DMS114 treated with DMSO at 0.1 percent for 48 hours (cell line): ENCODE data around the gene PNPLA8.
"Not testable (repeated sequence)": the region's sequence is repeated elsewhere in the genome, so short reads cannot be mapped to it uniquely, and the experiment has no call there.

Experiments used
- DNase-seq: peaks from one replicate; lab custom pipeline; 2025; ENCODE audit not compliant: unreplicated experiment; lab: John Stamatoyannopoulos, UW

PNPLA8 gene, protein sequence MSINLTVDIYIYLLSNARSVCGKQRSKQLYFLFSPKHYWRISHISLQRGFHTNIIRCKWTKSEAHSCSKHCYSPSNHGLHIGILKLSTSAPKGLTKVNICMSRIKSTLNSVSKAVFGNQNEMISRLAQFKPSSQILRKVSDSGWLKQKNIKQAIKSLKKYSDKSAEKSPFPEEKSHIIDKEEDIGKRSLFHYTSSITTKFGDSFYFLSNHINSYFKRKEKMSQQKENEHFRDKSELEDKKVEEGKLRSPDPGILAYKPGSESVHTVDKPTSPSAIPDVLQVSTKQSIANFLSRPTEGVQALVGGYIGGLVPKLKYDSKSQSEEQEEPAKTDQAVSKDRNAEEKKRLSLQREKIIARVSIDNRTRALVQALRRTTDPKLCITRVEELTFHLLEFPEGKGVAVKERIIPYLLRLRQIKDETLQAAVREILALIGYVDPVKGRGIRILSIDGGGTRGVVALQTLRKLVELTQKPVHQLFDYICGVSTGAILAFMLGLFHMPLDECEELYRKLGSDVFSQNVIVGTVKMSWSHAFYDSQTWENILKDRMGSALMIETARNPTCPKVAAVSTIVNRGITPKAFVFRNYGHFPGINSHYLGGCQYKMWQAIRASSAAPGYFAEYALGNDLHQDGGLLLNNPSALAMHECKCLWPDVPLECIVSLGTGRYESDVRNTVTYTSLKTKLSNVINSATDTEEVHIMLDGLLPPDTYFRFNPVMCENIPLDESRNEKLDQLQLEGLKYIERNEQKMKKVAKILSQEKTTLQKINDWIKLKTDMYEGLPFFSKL

DNA sequence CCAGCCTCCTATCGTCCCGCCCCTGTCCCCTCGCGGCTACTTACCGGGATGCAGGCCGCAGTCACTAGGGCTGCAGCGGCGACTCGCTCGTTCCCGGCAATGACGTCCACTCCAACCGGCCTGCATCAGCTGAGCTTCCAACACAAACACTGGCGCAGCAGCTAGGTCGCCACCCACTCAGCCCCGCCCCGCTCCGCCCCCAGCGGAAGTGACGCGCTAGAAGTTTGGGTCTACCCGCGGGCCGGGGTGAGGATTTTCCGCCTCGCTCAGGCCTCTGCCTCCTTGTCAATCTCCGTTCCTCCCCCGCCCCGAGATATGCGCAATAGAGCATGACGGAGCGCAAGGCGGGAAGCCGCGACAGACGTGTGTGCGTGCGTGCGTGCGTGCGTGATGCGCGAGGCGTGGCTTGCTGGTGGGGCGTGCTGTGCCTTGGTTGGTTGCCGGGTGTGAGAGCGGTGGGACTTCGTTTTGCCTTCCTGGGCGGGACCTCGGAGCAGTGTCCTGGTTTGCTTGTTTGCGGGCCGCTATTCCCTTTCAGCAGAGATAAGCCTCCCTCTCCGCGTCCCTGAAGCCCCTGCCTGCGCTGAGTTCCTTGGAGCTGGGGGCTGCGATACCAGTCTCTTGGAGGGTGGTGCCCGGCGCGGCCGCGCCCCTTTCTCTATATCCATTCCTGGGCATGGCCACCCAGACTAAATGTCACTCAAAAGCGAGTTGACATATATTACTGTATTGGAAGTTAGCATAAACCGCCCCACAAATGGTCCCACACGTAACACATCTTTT is at the start of gene PNPLA8:
TSS of gene PNPLA8 (minus strand) at position 151 of the 783 bp plus-strand sequence. CDS start 10,644 bp downstream, outside the sequence.
- DNase-seq, result peak; percentile 95

DNA sequence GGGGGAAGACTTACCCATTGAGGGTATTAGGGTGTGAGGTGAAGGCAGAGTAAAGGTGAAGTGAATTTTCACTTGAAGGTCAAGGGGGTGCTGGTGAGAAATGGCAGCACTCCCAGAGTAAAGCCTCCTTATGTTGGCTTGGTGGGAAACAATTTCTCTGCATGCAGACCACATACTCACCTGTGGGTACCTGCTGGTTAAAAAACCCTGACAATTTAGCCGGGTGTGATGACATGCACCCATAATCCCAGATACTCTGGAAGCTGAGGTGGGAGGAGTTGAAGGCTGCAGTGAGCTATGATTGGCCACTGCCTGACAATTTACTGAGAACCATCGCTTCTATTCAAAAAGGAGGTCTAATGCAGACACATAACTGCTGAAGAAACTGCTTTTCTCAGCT is 49.2 kb upstream of the PNPLA8 start:
- DNase-seq, result no peak

DNA sequence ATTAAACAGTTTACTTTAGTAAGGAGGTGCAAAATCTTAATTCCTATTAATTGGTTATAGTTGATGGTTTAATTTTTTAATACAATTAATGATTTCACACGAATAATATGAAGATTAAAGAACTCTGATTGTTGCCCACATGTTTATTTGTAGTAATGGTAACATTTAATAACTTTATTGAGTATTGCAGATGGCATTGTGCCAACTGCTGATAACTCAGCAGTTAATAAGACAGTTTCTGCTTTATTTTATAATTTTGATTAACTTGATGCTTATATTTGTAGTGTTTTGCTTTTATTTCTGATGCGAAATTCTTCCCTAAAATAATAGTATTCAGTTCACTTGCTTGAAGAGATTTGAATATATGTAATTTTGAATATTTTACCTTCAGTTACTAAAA is 46.5 kb upstream of the PNPLA8 start:
- DNase-seq, result no peak

DNA sequence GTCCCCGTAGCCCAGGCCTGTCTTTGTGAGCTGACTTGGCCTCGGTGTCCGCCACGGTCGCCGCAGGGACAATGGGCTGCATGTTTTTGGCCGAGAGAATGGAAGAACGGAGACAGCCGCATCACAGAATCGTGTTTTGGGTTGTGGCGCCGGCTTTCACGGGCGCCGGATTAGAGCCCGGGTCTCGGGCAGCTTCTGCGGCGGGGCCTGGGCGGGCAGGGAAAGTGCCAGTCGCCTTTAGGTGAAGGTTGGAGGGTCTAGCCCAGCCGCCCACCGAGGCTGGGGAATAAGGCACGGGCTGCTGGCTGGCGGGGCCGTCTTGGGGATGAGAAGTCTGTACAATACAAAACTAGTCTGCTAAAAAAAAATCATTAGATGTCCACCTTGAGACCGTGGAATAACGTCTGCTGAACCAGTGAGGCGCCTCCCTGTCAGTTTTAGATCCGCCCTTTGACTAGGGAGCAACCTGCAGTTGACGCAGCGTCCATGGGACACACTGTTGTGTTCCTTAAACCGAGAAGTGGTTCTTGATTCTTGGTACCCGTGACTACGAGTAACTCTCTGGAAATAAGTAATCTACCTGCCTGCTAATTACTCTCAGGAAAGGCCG is 44.3 kb upstream of the PNPLA8 start:
- DNase-seq, result no peak

DNA sequence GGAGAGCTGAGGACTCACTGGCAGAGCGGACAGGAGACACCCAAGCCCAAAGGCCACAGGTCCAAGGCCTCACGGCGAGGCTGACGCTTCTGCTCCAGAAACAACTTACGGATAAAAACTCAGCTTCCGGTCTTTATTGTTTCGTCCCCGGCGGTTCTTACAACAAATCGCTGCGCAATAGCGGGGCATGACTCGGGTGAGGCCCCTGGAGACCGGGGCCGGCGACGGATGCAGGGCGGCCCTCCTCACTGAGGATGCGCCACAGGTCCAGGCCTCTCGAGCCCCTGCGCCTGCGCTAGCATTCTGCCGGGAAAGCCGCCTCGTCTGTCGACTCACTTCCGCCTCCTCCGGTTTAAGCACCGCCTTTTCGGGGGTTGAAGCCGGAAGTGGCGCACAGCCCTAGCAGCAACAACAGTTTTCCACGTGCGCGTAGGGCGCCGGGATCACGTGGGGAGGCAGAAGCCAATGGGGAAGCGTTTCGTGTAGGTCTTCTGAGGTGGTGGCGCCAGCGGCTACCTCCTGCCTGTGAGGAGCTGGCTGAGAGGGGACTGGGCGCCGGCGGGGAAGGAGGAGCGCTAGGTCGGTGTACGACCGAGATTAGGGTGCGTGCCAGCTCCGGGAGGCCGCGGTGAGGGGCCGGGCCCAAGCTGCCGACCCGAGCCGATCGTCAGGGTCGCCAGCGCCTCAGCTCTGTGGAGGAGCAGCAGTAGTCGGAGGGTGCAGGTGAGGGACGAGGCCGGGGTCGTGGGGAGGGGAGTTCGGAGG is 43.6 kb upstream of the PNPLA8 start, which contains the start of the genes DNAJB9 and THAP5:
TSS of gene DNAJB9 (plus strand) at position 494 of the 765 bp plus-strand sequence. CDS start 1,853 bp downstream, outside the sequence.
TSS of gene THAP5 (minus strand) at position 326 of the 765 bp plus-strand sequence. CDS start at position 189, 137 bp downstream.
- peak; percentile 96 for DNase-seq

DNA sequence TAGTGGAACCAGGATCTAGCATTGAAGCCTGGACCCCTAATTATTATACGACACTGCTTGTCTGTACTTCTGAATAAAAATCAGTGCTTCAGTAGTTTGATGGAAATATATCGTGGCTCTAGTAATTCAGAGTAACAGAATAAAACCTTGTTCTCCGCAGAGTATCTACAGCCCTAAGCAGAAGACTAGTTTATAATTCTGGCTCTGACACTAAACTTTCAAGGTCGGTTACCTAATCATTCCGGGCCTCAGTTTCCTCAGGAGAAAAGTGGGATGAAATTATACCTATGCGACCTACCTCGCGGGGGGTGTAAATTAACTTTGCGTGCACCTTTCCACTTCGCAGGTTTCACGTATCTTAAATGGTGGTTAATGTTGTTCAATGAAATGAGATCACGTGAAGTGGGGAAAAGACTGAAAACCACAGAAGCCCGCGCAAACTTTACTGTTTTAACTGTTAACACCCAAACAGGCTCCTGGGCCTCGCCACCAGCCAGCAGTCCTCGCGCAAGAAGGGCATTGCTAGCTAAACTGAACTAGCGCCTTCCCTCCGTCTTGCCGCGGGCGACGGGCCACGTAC is 43.0 kb upstream of the PNPLA8 start:
- no peak for DNase-seq

DNA sequence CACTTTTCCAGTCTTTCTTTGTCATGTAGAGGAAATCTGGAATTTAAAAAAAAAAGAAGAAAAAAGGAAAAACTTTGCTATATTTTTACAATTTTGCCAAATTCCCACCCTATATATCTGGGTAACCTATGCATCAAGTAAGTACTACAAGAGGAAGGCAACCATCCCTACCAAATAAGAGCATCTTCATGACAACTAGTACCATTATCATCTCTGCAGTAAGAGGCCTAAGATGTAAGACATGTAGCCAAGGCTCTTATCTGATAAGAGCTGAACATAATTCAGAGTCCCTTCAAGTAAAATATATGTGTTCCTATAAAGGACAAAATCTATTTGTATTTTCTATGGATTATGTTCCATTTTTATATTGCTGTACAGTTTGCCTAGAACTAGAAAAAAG is 40.1 kb upstream of the PNPLA8 start:
- no peak for DNase-seq

DNA sequence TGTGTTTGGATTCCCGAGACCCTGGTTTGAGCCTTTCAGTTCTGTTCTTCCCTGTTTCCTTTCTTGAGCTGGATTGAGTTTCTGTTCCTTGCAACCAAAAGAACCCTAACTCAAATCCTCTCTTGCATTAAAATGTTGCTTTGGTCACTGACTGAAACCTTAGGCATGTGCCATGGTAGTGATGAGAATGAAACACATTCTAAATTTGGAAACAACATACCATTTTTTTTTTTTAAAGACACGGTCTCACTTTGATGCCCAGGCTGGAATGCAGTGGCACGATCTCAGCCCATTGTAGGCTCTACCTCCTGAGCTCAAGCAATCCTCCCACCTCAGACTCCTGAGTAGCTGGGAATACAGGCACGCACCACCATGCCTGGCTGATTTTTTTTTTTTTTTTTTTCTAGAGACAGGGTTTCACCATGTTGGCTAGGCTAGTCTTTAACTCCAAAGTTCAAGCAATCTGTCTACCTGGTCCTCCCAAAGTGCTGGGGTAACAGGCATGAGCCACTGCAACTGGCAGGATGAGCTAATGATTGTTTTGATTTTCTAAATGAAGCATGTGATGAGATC is 35.2 kb upstream of the PNPLA8 start:
- DNase-seq, result no peak

DNA sequence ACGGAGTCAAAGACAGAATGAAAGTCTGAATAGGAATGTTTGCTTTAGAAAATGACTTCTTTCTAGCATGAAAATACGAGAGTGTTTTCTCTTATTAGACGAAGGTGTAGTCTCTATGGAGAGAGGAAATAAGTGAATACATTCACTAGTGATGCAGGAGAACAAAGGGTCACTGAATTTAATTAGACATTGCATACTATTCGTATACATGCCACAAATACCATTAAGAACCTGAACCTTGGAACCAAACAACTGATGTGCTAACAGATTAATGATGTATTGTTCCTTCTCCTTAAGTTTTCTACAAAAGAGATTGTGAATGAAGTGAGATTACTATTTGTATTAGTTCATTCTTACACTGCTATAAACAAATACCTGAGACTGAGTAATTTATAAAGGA is 33.3 kb upstream of the PNPLA8 start:
- no peak for DNase-seq

DNA sequence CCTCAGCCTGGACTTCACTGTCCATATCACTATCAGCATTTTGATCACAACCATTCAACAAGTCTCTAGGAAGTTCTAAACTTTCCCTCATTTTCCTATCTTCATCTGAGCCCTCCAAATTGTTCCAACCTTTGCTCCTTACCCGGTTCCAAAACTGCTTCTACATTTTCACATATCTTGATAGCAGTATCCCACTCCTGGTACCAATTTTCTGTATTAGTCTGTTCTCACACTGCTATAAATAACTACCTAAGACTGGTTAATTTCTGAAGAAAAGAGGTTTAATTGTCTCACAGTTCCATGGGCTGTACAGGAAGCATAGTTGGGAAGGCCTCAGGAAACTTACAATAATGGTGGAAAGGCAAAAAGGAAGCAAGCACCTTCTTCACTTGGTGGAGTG is 31.7 kb upstream of the PNPLA8 start:
- no peak for DNase-seq

DNA sequence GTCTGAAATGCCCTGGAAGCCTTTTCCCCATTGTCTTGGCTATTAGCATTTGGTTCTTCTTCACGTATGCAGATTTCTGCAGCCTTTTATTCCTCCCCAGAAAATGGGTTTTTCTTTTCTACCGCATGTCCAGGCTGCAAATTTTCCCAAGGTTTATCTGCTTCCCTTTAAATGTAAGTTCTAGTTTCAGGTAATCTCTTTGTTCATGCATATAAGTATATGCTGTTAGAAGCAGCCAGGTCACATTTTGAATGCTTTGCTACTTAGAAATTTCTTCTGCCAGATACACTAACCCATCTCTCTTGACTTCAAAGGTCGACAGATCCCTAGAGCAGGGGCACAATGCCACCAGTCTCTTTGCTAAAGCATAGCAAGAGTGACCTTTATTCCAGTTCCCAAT is 31.3 kb upstream of the PNPLA8 start:
- DNase-seq, result no peak

DNA sequence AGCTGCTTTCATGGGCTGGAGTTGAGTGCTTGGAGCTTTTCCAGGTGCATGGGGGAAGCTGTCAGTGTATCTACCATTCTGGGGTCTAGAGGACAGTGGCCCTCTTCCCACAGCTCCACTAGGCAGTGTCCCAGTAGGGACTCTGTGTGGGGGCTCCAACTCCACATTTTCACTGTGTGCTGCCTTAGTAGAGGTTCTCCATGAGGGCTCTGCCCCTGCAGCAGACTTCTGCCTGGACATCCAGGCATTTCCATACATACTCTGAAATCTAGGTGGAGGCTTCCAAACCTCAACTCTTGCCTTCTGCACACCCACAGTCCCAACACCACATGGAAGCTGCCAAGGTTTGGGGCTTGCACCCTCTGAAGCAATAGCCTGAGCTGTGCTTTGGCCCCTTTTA is 30.7 kb upstream of the PNPLA8 start:
- DNase-seq, result not testable (repeated sequence)

DNA sequence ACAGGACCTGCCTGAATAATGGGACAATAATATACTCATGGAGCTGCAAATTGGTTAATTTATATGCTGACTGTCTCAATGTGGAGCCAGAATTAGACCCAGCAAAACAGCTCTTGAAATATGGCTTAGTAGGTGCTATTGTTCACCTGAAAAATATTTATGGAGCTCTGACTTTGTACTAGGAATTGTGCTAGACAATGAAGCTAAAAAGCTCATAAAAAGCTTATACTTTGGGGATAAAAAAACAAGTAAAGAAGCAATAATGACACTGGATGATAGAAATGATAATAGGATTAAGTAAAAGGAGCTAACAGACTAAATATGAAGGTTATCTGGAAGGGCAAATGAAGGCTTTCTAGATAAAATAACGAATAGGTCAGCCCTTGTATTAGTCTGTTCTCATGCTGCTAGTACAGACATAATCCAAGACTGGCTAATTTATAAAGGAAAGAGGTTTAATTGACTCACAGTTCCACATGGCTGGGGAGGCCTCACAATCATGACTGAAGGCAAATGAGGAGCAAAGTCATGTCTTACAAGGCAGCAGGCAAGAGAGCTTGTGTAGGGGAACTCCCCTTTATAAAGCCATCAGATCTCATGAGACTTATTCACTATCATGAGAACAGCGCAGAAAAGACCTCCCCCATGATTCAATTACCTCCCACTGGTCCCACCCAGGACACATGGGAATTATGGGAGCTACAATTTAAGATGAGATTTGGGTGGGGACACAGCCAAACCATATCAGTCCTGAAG is 22.4 kb upstream of the PNPLA8 start:
- DNase-seq, result not testable (repeated sequence)

DNA sequence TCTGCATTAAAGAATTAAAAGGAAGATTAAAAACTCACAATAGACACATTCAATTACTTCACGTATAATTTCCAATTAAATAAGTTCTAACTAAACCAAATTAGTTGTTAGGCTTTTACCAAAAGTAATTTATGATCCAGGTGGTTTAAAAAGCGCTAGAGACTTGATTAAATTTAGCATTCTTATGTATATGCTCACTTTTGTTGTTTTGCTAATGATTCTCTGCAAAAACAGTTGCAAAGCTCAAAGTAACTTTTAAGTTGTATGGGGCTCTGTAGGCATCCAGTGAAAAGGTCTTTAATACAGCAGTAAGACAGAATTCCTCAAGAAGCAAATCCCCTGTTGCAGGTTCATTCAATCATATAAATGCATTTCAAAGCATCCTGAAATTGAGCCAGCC is 15.5 kb upstream of the PNPLA8 start:
- DNase-seq, result no peak

DNA sequence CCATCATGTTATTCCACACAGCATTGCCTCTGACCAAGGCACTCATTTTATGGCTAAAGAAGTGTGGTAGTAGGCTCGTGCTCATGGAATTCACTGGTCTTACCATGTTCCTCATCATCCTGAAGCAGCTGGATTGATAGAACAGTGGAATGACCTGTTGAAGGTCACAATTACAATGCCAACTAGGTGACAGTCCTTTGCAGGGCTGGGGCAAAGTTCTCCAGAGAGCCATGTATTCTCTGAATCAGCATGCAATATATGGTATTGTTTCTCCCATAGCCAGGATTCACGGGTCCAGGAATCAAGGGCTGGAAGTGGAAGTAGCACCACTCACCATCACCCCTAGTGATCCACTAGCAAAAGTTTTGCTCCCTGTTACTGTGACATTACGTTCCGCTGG is 12.8 kb upstream of the PNPLA8 start:
- not testable (repeated sequence) for DNase-seq

DNA sequence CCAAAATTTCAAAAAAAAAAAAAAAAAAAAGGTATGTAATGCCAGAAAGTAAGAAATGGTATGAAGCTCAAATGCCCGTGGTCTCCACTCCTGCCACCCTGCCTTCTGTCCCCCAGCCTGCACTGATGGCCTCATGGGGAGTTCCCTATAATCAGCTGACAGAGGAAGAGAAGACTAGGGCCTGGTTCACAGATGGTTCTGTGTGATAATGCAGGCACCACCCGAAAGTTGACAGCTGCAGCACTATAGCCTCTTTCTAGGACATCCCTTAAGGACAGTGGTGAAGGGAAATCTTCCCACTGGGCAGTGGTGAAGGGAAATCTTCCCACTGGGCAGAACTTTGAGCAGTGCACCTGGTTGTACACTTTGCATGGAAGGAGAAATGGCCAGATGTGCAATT is 12.3 kb upstream of the PNPLA8 start:
- not testable (repeated sequence) for DNase-seq

DNA sequence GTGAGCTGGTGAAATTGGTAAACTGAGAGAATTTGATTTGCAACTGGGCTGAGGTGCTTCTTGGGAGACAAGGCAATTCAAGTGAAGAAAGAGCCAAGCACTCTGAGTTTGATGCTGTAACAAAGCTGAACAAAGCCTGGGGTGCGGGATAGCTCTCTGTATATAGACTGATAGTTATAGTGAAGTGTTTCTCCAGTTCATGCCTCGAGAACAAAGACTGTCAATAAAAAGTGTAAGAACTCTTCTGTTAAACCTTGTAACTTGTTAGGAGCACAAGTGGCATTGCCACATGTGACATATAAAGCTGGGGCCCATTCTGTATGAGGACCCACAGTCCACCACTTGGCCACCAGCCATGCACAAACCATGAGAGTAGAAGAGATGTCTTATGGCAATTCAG is 11.3 kb upstream of the PNPLA8 start:
- no peak for DNase-seq

DNA sequence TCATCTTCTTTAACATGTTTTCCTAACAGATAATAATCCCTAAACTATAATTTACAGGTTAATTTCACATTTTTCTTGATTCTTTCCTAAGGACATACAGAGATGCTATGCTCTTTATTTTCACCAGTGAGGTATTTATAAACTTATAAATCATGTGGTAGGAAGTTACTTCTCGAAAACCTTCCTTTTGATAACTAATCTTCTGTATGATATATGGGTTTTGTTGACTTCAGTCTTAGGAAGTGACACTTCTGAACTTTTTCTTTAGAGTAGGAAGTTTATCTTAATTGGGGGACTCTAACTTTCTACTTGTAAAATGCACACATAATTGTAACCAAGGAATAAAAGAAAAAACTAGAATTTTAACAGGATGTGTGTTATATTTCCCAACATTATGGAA is 9.8 kb upstream of the PNPLA8 start:
- no peak for DNase-seq

DNA sequence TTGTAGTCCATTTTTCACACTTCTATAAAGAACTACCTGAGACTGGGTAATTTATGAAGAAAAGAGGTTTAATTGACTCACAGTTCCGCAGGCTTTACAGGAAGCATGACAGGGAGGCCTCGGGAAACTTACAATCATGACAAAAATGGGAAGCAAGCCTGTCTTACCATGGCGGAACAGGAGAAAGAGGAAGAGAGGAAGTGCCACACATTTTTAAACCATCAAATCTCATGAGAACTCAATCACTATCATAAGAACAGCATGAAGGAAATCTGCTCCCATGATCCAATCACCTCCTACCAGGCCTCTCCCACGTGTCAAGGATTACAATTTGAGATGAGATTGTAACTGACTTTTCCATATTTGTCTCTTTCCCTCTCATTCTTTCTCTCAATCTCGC is 9.3 kb upstream of the PNPLA8 start:
- DNase-seq, result no peak
